ENCODE measurements around the gene NUBPL. TPM values are rescaled to one million over a fixed set of nuclear protein-coding genes. Genes with fewer than 3 reads are reported as not detected.

NUBPL gene
- total RNA-seq, 1 donor from 2014 or later, result 12.5 TPM

DNA sequence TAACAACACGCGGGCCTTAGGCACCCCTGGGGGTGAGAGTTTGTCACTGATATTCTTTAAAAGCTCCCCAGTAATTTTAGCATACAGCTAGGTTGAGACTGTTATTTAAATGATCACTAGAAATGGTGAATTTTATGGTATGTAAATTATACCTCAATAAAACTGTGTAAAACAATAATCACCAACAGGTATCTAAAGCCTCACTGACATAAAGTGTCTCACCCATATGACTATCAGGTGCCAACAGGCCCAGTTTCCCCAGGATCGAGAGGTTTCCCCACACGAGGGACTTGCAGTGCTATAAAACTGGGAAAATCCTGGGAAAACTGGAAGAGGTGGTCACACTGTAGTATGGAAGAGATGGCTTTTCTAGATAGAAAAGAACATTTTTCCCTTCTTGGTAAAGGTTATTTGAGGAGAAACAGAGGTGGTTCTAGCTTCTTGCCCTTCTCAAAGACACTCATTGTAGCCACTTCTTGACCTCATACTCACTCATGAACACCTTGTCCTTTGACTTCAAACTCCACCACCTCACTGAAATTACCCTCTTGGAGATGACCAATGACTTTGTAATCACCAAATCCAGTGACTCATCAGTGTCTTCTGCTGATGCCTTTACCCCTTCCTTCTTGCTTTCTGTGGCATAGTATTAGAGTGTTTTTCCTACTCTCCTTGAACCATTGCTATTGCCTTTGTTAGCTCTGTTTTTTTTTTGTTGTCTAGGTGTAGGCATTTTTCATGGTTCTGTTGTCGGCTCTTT lies 24.8 kb upstream of the NUBPL start:
- TF ChIP-seq, protein P1, sequence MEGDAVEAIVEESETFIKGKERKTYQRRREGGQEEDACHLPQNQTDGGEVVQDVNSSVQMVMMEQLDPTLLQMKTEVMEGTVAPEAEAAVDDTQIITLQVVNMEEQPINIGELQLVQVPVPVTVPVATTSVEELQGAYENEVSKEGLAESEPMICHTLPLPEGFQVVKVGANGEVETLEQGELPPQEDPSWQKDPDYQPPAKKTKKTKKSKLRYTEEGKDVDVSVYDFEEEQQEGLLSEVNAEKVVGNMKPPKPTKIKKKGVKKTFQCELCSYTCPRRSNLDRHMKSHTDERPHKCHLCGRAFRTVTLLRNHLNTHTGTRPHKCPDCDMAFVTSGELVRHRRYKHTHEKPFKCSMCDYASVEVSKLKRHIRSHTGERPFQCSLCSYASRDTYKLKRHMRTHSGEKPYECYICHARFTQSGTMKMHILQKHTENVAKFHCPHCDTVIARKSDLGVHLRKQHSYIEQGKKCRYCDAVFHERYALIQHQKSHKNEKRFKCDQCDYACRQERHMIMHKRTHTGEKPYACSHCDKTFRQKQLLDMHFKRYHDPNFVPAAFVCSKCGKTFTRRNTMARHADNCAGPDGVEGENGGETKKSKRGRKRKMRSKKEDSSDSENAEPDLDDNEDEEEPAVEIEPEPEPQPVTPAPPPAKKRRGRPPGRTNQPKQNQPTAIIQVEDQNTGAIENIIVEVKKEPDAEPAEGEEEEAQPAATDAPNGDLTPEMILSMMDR (IDR thresholded peaks at IDR 0.05; ENCODE audit: partially characterized antibody, unreplicated experiment), result no peak
- Mint-ChIP-seq H3K36me3 (ENCODE audit: unreplicated experiment) (no peaks in the 10 kb centered on the region), H3K27me3 (ENCODE audit: unreplicated experiment) (no peaks in the 10 kb centered on the region), H3K4me3 (ENCODE audit: unreplicated experiment) (no peak overlapping the region), H3K27ac (ENCODE audit: unreplicated experiment) (no peak overlapping the region), H3K4me1 (ENCODE audit: low read depth, unreplicated experiment) (no peaks in the 10 kb centered on the region), H3K9me3 (ENCODE audit: unreplicated experiment) (no peaks in the 10 kb centered on the region)
- DNase-seq, result no peak

DNA sequence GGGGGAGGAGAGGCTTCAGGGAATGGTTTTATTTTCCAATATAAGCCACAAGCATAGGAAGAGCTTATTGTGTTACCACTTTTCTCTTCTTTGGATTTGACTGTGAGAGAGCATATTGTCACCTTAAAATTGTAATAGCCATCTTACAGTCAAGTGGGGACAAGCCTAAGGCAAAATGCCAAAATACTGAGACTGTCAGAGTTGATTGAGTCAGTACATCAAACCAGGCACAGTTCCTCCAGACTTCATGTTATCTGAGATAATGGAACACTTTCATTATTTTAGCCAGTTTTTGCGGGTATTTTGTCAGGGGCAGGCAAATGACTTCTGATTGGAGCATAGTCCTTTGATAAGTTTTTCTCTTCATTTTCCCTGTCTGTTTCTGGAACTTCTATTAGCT lies 19.5 kb upstream of the NUBPL start:
- Mint-ChIP-seq H3K27me3 (ENCODE audit: unreplicated experiment) (peaks cover 2% of the 10 kb centered on the region), H3K36me3 (ENCODE audit: unreplicated experiment) (no peaks in the 10 kb centered on the region), H3K27ac (ENCODE audit: unreplicated experiment) (no peak overlapping the region), H3K4me1 (ENCODE audit: low read depth, unreplicated experiment) (no peaks in the 10 kb centered on the region), H3K9me3 (ENCODE audit: unreplicated experiment) (no peaks in the 10 kb centered on the region), H3K4me3 (ENCODE audit: unreplicated experiment) (no peak overlapping the region)
- DNase-seq, result no peak
- TF ChIP-seq, protein P1 (IDR thresholded peaks at IDR 0.05; ENCODE audit: partially characterized antibody, unreplicated experiment), result no peak

DNA sequence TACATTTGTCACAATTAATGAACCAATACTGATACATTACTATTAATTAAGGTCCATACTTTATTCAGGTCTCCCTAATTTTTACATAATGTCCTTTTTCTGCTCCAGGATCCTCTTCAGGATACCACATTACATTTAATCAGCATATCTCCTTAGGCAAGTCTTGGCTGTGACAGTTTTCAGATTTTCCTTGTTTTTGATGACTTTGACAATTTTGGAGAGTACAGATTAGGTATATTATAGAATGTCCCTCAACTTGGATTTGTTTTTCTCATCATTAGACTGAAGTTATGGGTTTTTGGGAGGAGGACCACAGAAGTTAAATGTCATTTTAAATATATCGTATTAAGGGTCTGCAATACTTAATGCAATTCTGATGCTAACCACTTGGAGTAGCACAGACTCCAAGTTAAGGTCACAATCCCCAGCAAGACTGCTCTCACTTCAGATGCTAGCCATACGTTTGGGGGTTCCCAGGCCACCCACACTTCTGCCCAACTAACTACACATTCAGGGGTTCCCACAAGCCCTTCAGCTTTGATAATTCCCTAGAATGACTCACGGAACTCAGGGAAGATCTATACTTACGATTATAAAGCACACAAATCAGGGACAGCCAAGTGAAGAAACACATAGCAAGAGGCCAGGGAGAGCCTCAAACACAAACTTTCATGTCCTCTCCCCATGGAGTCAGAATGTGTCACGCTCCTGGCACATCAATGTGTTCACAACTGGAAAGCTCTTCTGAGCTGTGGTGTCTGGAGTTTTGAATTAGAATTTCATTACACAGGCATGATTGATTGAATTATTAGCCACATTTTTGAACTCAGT lies 17.0 kb upstream of the NUBPL start:
- Mint-ChIP-seq H3K27me3 (ENCODE audit: unreplicated experiment) (peaks cover 4% of the 10 kb centered on the region), H3K36me3 (ENCODE audit: unreplicated experiment) (no peaks in the 10 kb centered on the region), H3K4me3 (ENCODE audit: unreplicated experiment) (no peak overlapping the region), H3K9me3 (ENCODE audit: unreplicated experiment) (no peaks in the 10 kb centered on the region), H3K4me1 (ENCODE audit: low read depth, unreplicated experiment) (no peaks in the 10 kb centered on the region), H3K27ac (ENCODE audit: unreplicated experiment) (no peak overlapping the region)
- no peak for DNase-seq
- TF ChIP-seq, protein P1 (IDR thresholded peaks at IDR 0.05; ENCODE audit: partially characterized antibody, unreplicated experiment), result peak; percentile 42

DNA sequence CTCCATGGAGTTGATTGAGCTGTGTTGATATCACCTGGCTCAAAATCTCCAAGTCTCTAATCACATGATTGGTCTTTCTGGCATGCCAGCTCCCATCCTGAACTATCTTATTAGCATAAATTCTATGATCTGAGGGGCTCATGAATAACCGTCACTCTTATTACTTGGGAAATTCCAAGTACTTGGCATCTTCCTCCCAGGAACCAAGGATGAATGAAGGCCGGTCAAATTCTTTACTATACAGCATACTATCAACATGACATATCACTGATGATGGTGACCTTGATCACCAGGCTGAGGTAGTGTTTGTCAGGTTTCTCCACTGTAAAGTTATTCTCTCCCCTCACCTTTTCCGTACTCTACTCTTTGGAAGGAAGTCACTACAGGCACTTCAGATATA lies 16.4 kb upstream of the NUBPL start:
- Mint-ChIP-seq H3K4me1 (ENCODE audit: low read depth, unreplicated experiment) (no peaks in the 10 kb centered on the region), H3K27ac (ENCODE audit: unreplicated experiment) (no peak overlapping the region), H3K4me3 (ENCODE audit: unreplicated experiment) (no peak overlapping the region), H3K36me3 (ENCODE audit: unreplicated experiment) (no peaks in the 10 kb centered on the region), H3K27me3 (ENCODE audit: unreplicated experiment) (peaks cover 4% of the 10 kb centered on the region), H3K9me3 (ENCODE audit: unreplicated experiment) (no peaks in the 10 kb centered on the region)
- DNase-seq, result no peak
- TF ChIP-seq, protein P1 (IDR thresholded peaks at IDR 0.05; ENCODE audit: partially characterized antibody, unreplicated experiment), result no peak

DNA sequence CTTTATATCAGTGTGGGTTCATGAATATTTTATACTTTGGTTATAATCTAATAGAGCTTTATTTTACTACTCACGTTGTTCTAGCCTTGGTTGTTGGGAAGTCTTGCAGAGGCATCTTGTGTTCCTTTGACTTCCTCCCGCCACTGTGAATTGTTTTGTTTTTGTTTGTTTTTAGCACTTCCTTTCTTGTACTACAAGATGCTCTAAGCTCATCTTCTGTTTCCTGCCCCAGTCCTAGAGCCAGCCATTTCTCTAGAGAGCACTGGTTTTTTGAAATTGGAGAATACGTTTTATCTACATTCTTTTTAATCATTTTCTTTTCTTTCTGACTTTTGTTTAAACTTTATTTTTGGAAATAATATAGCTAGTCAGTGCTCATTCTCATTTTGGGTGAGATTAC lies 15.9 kb upstream of the NUBPL start:
- H3K27me3 Mint-ChIP-seq (ENCODE audit: unreplicated experiment), result peaks cover 4% of the 10 kb centered on the region
- no peaks in the 10 kb centered on the region for H3K4me1 Mint-ChIP-seq (ENCODE audit: low read depth, unreplicated experiment)
- no peak overlapping the region for H3K4me3 Mint-ChIP-seq (ENCODE audit: unreplicated experiment)
- DNase-seq, result no peak
- no peaks in the 10 kb centered on the region for H3K36me3 Mint-ChIP-seq (ENCODE audit: unreplicated experiment)
- no peak overlapping the region for H3K27ac Mint-ChIP-seq (ENCODE audit: unreplicated experiment)
- TF ChIP-seq, protein P1 (IDR thresholded peaks at IDR 0.05; ENCODE audit: partially characterized antibody, unreplicated experiment), result no peak
- H3K9me3 Mint-ChIP-seq (ENCODE audit: unreplicated experiment), result no peaks in the 10 kb centered on the region

Data from glutamatergic neuron (in vitro differentiated cells).